GM19025 (cell line): Measurements from ENCODE around the gene NHEJ1.

ENCODE experiments used
- ATAC-seq: cut with Tn5 transposase; IDR thresholded peaks from one replicate; pipeline ENCODE4 v1.9.1; 2021; ENCODE audit warnings: mild to moderate bottlenecking, low read depth, moderate library complexity; ENCODE audit not compliant: unreplicated experiment

Gene NHEJ1

GRCh38 chr2:219034823-219035222 lies 125.8 kb downstream of the NHEJ1 start:
- ATAC-seq = no peak

GRCh38 chr2:219032051-219032745 lies 128.4 kb downstream of the NHEJ1 start:
- ATAC-seq = no peak

- ATAC-seq = no peak
Observed at GRCh38 chr2:219031005-219031738, 129.4 kb downstream of the NHEJ1 start.

- no peak for ATAC-seq
Observed at GRCh38 chr2:219030177-219030940, 130.3 kb downstream of the NHEJ1 start.

- peak; percentile 66 for ATAC-seq
Observed at GRCh38 chr2:219029829-219030165, 130.8 kb downstream of the NHEJ1 start.

- peak; percentile 16 for ATAC-seq
Observed at GRCh38 chr2:219028996-219029828, 131.4 kb downstream of the NHEJ1 start.

GRCh38 chr2:219028141-219028540 lies 132.5 kb downstream of the NHEJ1 start:
- ATAC-seq = no peak

GRCh38 chr2:219027511-219028055 lies 133.0 kb downstream of the NHEJ1 start:
- ATAC-seq = no peak

GRCh38 chr2:219026946-219027345 lies 133.7 kb downstream of the NHEJ1 start:
- ATAC-seq = no peak

- no peak for ATAC-seq
Observed at GRCh38 chr2:219025637-219026585, 134.7 kb downstream of the NHEJ1 start.
